KMS-11 (cell line): ENCODE results near the gene OR2M4.
A peak's percentile ranks its signal among the peaks of the same experiment; 100 is the strongest.

Experiments
- H2AFZ ChIP-seq: fragments of 200-600 bp; sonication (generic); 2 replicates; pipeline ENCODE4 v1.6.1; 2016; ENCODE audit warnings: antibody characterized with exemption, mixed run types, low read depth
- H3K27ac ChIP-seq: fragments of 200-600 bp; sonication (generic); 2 replicates; pipeline ENCODE4 v1.6.1; 2016; ENCODE audit warnings: mild to moderate bottlenecking, mixed run types
- H3K27me3 ChIP-seq: fragments of 200-600 bp; sonication (generic); 2 replicates; pipeline ENCODE4 v1.6.1; 2017; ENCODE audit warnings: mild to moderate bottlenecking, low read depth, mixed run types, moderate library complexity; ENCODE audit not compliant: insufficient read depth
- H3K36me3 ChIP-seq: fragments of 200-600 bp; sonication (generic); 2 replicates; pipeline ENCODE4 v1.6.1; 2017; ENCODE audit warnings: mild to moderate bottlenecking, mixed run types; ENCODE audit not compliant: insufficient read depth
- H3K4me1 ChIP-seq: fragments of 200-600 bp; sonication (generic); 2 replicates; pipeline ENCODE4 v1.6.1; 2016; ENCODE audit warnings: mild to moderate bottlenecking, low read depth, mixed run types; ENCODE audit not compliant: poor library complexity, severe bottlenecking
- H3K4me2 ChIP-seq: fragments of 200-600 bp; sonication (generic); 2 replicates; pipeline ENCODE4 v1.7.0; 2016; ENCODE audit warnings: mild to moderate bottlenecking, mixed run types
- H3K4me3 ChIP-seq: fragments of 200-600 bp; sonication (generic); IDR thresholded peaks from 2 replicates; pipeline ENCODE4 v1.6.1; 2017; ENCODE audit warnings: low read depth, low read length, mixed read lengths; ENCODE audit not compliant: insufficient read depth
- H3K79me2 ChIP-seq: fragments of 200-600 bp; sonication (generic); 2 replicates; pipeline ENCODE4 v1.6.1; 2016; ENCODE audit warnings: low read depth, mixed run types; ENCODE audit not compliant: insufficient read depth
- H3K9ac ChIP-seq: fragments of 200-600 bp; sonication (generic); 2 replicates; pipeline ENCODE4 v1.6.1; 2016; ENCODE audit warnings: mild to moderate bottlenecking, mixed run types
- H4K20me1 ChIP-seq: fragments of 200-600 bp; sonication (generic); 2 replicates; pipeline ENCODE4 v1.6.1; 2016; ENCODE audit warnings: mild to moderate bottlenecking, mixed run types; ENCODE audit not compliant: insufficient read depth
- TF ChIP-seq, protein P1 (sequence below): fragments of 200-600 bp; sonication (generic); conservative IDR thresholded peaks from 2 replicates; pipeline ENCODE4 v1.6.1; 2017; ENCODE audit warnings: low read depth, mild to moderate bottlenecking, antibody characterized with exemption, low read length, moderate library complexity, mixed read lengths

The OR2M4 gene

GRCh38 chr1:248231117-248231516, at the start of gene OR2M4:
Gene OR2M4, plus strand, starts transcription at chr1:248231417. Its CDS starts 7,512 bp downstream, at chr1:248238929.
- Histone ChIP-seq H4K20me1 (no peaks in the 10 kb centered on the region), H3K36me3 (no peaks in the 10 kb centered on the region), H3K79me2 (no peaks in the 10 kb centered on the region), H2AFZ (no peak within 1 kb of the TSS), H3K9ac (no peak within 1 kb of the TSS), H3K27me3 (no peaks in the 10 kb centered on the region), H3K4me1 (no peaks in the 10 kb centered on the region), H3K27ac (no peak within 1 kb of the TSS), H3K4me2 (no peak within 1 kb of the TSS), H3K4me3 (no peak within 1 kb of the TSS)
- TF ChIP-seq, protein P1, sequence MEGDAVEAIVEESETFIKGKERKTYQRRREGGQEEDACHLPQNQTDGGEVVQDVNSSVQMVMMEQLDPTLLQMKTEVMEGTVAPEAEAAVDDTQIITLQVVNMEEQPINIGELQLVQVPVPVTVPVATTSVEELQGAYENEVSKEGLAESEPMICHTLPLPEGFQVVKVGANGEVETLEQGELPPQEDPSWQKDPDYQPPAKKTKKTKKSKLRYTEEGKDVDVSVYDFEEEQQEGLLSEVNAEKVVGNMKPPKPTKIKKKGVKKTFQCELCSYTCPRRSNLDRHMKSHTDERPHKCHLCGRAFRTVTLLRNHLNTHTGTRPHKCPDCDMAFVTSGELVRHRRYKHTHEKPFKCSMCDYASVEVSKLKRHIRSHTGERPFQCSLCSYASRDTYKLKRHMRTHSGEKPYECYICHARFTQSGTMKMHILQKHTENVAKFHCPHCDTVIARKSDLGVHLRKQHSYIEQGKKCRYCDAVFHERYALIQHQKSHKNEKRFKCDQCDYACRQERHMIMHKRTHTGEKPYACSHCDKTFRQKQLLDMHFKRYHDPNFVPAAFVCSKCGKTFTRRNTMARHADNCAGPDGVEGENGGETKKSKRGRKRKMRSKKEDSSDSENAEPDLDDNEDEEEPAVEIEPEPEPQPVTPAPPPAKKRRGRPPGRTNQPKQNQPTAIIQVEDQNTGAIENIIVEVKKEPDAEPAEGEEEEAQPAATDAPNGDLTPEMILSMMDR: no peak

- no peaks in the 10 kb centered on the region for H3K27me3 ChIP-seq
- H3K79me2 ChIP-seq: no peaks in the 10 kb centered on the region
- peak overlapping the region; percentile 23 for H3K4me2 ChIP-seq
- TF ChIP-seq, protein P1: no peak
- H3K4me1 ChIP-seq: peaks cover 7% of the 10 kb centered on the region
- H4K20me1 ChIP-seq: no peaks in the 10 kb centered on the region
- H2AFZ ChIP-seq: peak overlapping the region; percentile 31
- no peaks in the 10 kb centered on the region for H3K36me3 ChIP-seq
- H3K27ac ChIP-seq: no peak overlapping the region
- H3K4me3 ChIP-seq: no peak overlapping the region
- H3K9ac ChIP-seq: no peak overlapping the region
These were observed 47.2 kb upstream of the OR2M4 start for GRCh38 chr1:248183996-248184395.

DNA sequence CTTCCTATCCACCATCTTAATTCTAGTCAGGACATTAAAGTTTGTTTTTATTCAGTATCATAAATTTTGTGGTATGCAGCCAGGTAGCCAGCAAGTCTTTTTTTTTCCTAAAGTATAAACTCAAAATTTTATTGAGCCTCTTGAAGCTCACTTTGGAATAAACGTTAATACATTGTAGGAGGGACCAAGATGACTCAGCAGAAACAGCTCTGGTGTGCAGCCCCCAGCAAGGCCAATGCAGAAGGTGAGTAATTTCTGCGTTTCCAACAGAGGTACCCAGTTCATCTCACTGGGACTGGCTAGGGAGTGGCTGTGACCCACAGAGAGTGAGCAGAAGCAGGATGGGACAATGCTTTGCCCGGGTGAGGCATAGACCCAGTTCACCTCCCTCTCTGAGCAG, 43.9 kb upstream of the OR2M4 start:
- Histone ChIP-seq H3K27me3 (no peaks in the 10 kb centered on the region), H3K79me2 (no peaks in the 10 kb centered on the region), H3K4me3 (no peak overlapping the region), H4K20me1 (no peaks in the 10 kb centered on the region), H3K9ac (no peak overlapping the region), H3K4me1 (peaks cover 7% of the 10 kb centered on the region), H3K27ac (no peak overlapping the region), H3K36me3 (no peaks in the 10 kb centered on the region), H2AFZ (no peak overlapping the region), H3K4me2 (no peak overlapping the region)
- TF ChIP-seq, protein P1: no peak

DNA sequence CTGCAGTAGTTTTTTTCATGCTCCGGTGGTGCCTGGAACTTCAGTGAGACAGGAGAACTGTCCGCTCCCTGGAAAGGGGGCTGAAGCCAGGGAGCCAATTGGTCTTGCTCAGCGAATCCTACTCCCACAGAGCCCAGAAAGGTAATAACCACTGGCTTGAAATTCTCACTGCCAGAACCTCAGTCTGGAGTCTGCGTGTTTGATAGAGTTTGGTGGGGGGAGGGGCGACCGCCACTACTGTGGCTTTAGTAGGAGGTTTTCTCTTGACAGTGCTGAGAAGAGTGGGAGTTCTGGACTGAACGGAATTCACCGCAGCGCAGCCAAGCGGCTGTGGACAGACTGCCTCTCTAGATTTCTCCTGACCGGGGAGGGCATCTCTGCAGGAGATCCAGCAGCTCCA, 42.2 kb upstream of the OR2M4 start:
- Histone ChIP-seq H3K79me2 (no peaks in the 10 kb centered on the region), H3K4me1 (peaks cover 7% of the 10 kb centered on the region), H2AFZ (no peak overlapping the region), H3K4me3 (no peak overlapping the region), H4K20me1 (no peaks in the 10 kb centered on the region), H3K9ac (no peak overlapping the region), H3K4me2 (no peak overlapping the region), H3K36me3 (no peaks in the 10 kb centered on the region), H3K27me3 (no peaks in the 10 kb centered on the region), H3K27ac (no peak overlapping the region)
- TF ChIP-seq, protein P1: no peak

DNA sequence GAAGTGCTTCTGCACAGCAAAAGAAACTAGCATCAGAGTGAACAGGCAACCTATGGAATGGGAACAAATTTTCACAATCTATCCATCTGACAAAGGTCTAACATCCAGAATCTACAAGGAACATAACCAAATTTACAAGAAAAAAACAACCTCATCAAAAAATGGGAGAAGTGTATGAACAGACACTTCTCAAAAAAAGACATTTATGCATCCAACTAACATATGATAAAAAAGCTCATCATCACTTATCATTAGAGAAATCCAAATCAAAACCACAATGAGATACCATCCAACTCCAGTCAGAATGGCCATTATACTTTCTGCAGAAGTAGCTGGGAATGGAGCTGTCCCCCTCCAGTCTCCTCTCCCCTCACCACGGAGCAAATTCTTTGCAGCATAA, 37.1 kb upstream of the OR2M4 start:
- Histone ChIP-seq H3K36me3 (no peaks in the 10 kb centered on the region), H3K27me3 (no peaks in the 10 kb centered on the region), H4K20me1 (no peaks in the 10 kb centered on the region), H3K79me2 (no peaks in the 10 kb centered on the region), H3K4me3 (no peak overlapping the region), H3K4me2 (no peak overlapping the region), H3K9ac (no peak overlapping the region), H3K4me1 (no peaks in the 10 kb centered on the region), H2AFZ (no peak overlapping the region), H3K27ac (no peak overlapping the region)
- TF ChIP-seq, protein P1: no peak
